ENCODE measurements around the gene HIF1AN.

HIF1AN gene

GRCh38 chr10:100535715-100536353, at the start of gene HIF1AN:
Gene HIF1AN, plus strand, starts transcription at chr10:100535943. Its CDS starts 16 bp downstream, at chr10:100535959.
- DNase-seq (ENCODE audit: low read depth in 2 of 2): peak; percentile 89 to 91

DNA sequence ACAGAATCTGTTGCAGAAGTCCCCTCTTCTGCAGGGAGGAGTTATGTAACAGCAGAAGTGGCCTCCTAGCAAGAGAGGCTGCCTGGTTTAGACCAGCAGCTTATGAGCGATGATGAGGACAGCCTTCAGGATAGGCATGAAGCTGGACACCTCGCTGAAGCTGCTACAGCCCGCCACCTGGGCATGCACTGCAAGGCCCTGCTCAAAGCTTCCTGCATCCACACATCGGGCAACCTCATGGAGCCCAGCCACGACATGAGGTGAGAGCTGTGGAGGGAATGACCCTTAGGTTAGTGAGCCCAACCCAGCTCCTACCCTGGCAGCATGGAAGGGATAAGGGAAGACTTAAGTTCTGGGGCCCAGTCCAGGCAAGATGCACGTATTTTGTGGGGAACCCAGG, 48.2 kb upstream of the HIF1AN start:
- DNase-seq (ENCODE audit: low read depth in 2 of 2): no peak

GRCh38 chr10:100489396-100489795, 46.3 kb upstream of the HIF1AN start:
- no peak for DNase-seq (ENCODE audit: low read depth in 2 of 2)

DNA sequence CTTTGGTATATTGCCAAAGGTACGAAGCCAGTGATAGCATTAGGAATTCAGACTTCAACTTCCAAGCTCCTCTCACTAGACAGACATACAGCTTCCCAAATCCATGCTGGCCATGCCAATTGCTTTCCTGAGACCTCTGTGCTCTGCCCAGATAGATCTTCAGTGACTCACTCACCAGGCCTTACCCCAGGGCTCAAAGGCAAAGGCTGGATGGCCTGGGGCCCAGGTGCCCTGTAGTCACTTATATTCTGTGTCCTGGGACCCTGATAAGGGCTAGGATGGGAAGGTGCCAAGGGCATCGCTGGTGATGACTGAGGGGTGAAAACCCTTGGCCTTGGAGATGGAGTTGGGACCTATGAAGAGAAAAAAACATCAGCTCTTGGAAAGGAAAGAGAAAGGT, 45.2 kb upstream of the HIF1AN start:
- no peak for DNase-seq (ENCODE audit: low read depth in 2 of 2)

- no peak for DNase-seq (ENCODE audit: low read depth in 2 of 2)
Observed at GRCh38 chr10:100496567-100496966, 39.2 kb upstream of the HIF1AN start.

- no peak for DNase-seq (ENCODE audit: low read depth in 2 of 2)
Observed at GRCh38 chr10:100498059-100498458, 37.7 kb upstream of the HIF1AN start.

DNA sequence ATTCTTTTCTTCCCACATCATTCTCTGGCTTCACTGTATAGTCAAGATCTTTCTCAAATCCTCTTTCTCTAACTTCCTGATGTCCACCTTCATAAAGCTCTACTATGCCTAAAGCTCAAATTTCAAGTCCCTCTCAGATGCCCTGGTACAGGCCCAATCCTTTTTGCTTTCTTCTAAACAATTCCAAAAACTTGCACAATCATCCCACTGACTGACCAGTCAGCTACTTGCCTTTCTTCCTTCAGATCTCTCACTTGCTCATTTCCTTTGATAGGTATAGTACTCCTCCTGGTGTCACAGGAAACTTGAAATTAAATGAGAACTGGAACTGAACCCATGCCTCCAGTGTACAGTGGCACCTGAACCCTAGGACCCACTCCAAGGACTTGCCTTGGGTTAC, 34.3 kb upstream of the HIF1AN start:
- no peak for DNase-seq (ENCODE audit: low read depth in 2 of 2)

DNA sequence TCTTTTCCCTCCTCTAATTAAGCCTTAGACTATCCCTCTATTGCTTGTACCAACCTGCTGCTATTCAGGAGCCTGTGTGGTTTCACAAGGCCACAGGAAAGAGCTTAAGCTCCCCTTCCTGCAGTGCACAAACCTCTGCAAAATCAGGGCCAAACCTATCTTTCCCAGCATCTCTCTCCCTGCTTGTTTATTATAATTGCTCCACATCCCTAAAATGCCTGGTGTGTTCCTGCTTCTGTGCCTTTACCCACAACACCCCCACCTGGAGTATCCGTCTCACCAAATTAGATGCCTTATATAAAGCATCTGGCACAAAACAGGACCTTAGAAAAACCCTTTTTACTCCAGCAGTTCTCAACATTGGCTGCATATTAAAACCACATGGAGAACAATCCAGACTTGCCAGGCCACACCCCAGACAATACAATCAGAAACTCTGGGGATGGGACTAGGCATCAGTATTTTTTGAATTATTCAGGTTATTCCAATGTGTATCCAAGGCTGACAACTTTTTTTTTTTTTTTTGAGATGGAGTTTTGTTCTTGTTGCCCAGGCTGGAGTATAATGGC, 32.7 kb upstream of the HIF1AN start:
- peak in 1 of 2 experiments; percentile 16 for DNase-seq (ENCODE audit: low read depth in 2 of 2)

DNA sequence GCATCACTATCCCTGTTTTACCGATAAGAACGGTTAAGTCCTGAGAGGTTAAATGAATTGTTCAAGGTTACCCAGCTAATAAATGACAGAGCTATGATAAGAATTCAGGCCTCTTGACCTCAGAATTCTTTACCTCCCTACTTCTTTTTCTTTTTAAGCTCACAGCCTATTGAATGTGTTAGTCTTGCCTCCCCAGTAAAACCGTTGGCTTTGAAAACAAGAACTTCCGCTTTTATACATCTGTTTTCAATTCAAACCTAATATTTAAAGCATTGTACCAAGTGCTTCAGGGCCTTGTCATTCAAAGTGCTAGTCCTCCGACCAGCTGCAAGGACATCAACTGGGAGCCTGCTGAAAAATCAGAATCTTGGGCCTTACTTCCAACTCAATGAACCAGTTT, 31.6 kb upstream of the HIF1AN start:
- DNase-seq (ENCODE audit: low read depth in 2 of 2): peak; percentile 35 to 42

DNA sequence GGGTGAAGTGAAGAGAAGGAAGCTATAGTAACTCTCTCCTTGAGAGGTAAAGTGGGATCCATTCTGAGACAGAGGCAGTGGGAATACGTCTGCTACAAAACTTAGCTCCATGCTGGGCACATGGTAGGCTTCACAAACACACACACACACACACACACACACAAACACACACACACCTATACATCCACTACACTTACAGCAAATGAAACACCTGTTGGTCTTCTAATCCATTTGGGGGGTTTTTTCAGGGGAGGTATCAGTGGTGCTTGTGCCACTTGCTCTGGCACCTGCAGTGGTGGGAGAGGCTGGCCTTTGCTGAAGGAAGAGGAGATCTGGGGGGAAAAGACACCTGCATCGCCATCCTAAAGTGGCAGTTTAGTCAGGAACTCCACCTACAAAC, 30.6 kb upstream of the HIF1AN start:
- no peak for DNase-seq (ENCODE audit: low read depth in 2 of 2)

GRCh38 chr10:100506596-100507356, 29.0 kb upstream of the HIF1AN start:
- DNase-seq (ENCODE audit: low read depth in 2 of 2): no peak

- no peak for DNase-seq (ENCODE audit: low read depth in 2 of 2)
Observed at GRCh38 chr10:100507357-100507732, 28.4 kb upstream of the HIF1AN start.

DNA sequence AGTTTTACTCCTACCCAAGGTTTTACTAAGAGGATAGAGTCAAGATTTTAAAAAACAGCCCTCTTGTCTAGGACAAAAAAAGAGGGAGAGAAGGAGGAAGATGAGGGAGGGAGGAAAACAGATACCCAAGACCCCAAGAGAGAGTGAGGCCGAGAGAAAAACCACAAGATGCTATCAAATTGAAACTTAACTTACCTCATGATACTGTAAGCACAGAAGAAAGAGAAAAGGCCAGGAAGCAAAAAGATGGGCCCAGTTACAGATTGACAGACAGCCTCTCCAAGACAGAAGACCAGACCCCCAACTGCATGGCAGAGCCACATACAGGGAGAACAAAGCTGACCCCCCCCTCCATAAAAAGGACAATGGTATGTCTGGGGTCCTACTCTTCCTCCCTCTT, 27.5 kb upstream of the HIF1AN start:
- no peak for DNase-seq (ENCODE audit: low read depth in 2 of 2)

GRCh38 chr10:100508691-100509150, 27.0 kb upstream of the HIF1AN start:
- DNase-seq (ENCODE audit: low read depth in 2 of 2): no peak

- DNase-seq (ENCODE audit: low read depth in 2 of 2): no peak
Observed at GRCh38 chr10:100509241-100509840, 26.4 kb upstream of the HIF1AN start.

- DNase-seq (ENCODE audit: low read depth in 2 of 2): no peak
Observed at GRCh38 chr10:100510533-100511308, 25.0 kb upstream of the HIF1AN start.

GRCh38 chr10:100515612-100516011, 20.1 kb upstream of the HIF1AN start:
- DNase-seq (ENCODE audit: low read depth in 2 of 2): no peak

DNA sequence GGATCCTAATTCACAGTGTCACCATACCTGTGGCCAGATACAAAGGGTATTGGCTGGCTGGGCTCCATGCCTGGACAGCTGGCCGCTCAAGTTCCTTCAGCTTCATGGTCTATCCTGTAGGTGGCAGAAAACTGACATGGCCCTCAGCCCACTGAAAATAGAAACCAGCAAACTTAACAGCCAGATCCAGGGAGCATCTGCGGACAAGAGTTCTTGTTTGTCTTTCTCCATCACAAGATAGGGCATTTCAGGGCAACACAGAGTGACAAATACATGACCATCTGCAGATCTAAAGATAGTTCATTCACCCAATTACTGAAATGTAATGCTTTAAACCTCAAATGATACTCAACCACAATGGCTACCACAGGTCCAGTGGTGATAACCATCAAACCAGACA, 18.9 kb upstream of the HIF1AN start:
- no peak for DNase-seq (ENCODE audit: low read depth in 2 of 2)

- DNase-seq (ENCODE audit: low read depth in 2 of 2): no peak
Observed at GRCh38 chr10:100518761-100519241, 16.9 kb upstream of the HIF1AN start.

DNA sequence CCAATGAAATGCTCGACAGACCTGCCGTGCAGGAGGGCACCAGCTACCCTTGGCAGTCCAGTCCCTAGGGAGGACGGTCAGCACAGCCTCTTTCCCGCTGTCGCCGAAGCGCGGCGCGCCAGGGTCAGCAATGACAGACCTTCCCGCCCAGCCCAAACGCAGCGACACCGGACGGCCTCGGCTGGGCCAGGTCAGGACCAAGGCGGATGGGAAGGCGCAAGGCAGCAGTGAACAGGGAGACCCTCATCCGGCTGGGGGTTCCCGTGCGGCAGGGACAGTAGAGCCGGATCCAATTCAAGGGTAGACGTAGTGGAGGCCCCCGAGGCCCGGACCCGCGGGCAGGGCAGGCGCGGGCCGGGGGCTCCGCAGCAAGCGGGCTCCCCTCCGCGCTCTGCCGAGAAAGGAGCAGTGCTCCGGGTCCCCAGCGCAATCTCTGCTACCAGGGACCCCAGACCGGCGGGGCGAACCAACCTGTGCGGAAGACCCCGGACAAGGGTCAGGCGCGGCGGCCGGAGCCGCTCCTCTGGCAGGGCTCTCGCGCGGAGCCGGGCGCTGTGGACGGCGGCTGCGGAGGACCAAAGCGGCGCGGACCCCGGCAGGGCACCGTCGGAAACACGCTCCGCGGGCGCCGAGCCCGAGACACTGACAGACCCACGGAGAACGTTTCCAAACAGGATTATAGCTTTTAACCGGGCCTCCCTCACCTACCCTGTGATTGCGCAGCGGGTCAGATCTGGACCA, 16.3 kb upstream of the HIF1AN start, which contains the start of gene SEC31B:
SEC31B (minus strand) TSS at position 551 of the 741 bp plus-strand sequence. CDS start 2,909 bp downstream, outside the sequence.
- no peak for DNase-seq (ENCODE audit: low read depth in 2 of 2)

GRCh38 chr10:100520811-100521210, 14.9 kb upstream of the HIF1AN start:
- no peak for DNase-seq (ENCODE audit: low read depth in 2 of 2)
